HG02678 (cell line): Measurements from ENCODE around the gene PLA2G2F.

Experiments used
- ATAC-seq: cut with Tn5 transposase; IDR thresholded peaks from one replicate; pipeline ENCODE4 v1.9.1; 2021; ENCODE audit warnings: mild to moderate bottlenecking, moderate library complexity; ENCODE audit not compliant: unreplicated experiment

PLA2G2F gene

DNA sequence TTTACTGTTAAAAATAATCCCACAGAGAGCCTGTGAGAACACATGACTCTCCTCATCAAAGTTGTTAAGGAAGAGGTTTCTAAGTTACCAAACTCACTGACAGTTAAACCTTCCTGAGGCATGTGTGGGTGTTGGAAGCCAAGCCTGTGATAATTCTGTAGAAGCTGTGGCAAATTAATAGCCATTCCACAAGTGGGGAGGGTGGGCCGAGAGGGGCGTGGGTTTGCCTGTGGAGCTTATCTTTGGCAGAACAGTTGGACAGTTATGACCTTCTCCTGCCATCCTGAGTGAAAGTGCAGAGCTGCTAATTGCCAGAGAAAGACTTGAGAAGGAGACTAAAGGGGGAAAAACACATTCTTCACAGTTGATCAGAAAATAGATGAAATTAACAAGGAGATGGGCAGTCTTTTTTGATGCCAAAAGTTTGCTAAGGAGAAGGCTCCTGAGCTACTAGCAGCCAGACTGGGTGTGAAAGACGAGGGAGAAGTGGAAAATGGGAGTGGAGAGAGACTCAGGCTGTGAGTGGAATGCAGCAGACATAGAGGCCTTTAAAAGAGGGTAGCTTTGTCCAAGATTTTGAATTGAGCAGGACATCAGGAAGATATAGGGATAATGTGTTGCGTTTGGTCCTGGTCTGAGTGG, 48.8 kb downstream of the PLA2G2F start:
- no peak for ATAC-seq

DNA sequence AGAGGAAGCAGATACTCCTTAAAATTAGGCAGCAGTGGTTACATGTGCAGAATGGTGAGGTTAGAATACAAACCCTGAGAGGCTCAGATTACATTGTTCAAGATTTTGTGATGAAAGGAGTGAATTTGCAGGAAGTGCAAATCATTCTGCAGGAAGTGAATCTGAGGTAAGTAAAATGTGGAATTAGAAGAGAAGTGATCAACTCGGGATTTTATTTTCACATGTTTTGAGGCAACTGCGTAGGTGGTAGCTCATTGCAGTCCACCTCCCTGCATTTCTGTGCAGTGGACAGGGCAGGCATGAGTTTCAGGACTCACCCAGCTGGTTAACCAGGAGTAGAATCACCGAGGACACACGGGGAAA, 49.3 kb downstream of the PLA2G2F start:
- ATAC-seq, result no peak

DNA sequence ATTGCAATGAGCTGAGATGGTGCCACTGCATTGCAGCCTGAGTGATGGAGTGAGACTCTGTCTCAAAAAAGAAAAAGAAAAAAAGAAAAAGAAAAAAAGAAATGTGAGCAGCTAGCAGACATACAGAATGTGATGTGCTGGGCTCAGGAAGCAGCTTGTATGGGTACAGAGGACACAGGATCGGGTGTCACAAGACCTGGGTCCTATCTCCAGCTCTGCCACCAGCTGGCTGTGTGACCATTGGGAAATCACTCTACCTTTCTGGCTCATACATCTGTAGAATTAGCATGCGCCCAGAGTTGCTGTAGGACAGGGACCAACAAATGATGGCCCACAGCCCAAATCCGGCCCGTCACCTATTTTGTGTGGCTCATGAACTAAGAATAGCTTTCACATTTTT, 50.5 kb downstream of the PLA2G2F start:
- ATAC-seq, result no peak

DNA sequence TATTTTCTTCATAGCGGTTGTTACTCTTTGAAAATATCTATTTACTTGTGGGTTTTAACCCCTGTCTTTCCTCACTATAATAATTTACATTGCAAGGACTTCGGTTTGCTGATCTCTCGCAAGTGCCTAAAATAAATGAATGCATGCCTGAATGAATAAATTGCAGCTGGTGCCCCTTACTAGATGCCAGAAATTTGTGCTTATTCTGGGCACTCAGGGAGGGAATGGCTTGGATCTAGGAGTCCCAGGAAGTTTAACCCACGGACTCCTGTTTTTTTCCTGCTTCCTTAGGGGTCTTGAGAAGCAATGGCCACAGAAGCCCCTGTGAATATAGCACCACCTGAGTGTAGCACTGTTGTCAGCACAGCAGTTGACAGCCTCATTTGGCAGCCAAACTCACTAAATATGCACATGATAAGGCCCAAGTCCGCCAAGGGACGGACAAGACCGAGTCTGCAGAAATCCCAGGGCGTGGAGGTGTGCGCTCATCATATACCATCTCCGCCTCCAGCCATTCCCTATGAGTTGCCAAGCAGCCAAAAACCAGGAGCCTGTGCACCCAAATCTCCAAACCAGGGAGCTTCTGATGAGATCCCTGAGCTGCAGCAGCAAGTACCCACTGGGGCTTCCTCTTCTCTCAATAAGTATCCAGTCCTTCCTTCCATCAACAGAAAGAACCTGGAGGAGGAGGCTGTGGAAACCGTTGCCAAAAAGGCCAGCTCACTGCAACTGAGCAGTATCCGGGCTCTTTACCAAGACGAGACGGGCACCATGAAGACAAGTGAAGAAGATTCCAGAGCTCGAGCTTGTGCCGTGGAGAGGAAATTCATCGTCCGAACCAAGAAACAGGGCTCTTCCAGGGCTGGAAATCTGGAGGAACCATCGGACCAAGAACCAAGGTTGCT, 51.4 kb downstream of the PLA2G2F start:
- no peak for ATAC-seq

DNA sequence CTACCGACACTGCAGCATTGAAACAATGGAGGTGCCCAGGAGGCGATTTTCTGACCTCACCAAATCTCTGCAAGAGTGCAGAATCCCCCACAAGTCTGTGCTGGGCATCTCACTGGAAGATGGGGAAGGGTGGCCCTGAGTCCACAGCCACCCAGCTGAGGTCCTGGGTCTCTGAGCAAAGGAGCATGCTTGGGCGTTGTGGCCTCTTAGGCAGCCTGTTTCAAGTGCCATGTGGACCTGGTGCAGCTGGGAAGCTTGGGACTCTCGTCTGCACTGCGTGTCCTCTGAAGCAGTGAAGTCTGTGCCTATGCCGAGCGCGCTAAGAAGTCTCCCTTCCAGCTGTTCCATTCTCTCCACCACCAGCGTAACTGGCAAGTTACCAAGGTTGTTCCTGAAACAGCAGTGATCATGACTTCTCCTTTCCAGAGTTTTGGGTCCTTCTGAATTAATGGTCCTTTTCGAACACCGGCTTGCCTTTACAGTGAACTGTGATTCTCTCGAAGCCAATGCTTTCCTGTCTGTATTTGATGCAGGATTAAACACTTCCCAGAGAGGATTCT, 52.2 kb downstream of the PLA2G2F start:
- ATAC-seq, result no peak

DNA sequence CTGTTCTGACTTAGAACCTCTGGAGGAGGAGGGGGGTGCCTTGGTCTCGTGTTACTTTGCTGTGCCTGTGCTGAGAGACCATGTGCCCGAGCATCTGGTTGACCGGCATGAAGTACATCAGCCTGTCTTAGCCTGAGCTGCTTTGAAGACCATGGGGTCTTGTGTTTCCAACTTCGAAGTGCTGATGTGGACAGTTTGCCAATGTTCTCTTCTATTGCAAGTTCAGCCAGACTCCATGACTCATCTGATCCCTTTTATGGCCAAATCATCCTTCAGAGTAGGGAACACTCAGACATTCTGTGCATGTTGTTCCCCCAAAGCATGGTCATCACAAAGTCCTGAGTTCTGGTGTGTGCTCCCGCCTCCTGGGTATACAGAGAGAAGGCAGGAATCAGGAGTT, 53.2 kb downstream of the PLA2G2F start:
- ATAC-seq, result no peak

DNA sequence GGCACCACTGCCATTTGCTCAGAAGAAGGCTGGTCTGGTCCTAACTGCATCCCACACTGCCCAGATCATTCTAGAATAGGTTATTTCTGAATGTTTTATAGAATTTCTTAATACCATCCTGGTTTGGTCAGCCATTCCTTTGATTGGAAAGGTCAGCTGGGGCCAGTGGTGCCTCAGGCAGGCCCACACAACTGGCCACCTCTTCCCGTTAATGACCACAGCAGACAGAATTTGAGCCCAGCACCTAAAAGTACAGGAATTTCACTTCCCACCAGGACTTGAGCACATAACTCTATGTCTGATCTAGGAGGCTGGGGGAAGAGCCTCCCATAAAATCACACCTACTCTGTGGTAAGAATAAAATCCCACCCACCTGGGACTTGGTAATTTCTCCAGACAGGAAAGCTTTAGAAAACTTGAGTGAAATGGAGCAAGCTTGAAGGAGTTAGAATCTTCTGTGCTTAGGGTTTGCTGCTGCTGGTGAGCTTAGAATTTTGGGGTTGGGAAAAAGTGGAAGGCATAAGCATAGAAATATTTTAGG, 53.8 kb downstream of the PLA2G2F start:
- no peak for ATAC-seq

DNA sequence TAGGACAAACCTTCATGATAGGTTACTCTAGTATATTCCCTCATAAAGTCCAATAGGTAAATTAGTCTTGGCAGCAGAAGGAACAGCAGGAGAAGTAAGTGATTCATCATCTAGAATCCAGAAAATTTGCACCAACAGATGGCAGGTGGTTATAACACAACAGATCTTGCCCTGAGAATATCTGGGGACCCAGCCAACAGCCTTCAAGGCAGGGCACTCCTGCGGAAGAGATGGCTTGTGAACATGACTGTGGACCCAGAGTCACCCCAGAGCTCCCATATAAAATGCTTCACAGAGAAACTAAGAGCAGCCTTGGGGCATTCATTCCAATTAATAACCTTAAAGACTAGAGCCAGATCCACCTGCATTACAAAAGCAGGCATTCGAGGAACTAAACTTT, 55.1 kb downstream of the PLA2G2F start:
- ATAC-seq, result no peak

DNA sequence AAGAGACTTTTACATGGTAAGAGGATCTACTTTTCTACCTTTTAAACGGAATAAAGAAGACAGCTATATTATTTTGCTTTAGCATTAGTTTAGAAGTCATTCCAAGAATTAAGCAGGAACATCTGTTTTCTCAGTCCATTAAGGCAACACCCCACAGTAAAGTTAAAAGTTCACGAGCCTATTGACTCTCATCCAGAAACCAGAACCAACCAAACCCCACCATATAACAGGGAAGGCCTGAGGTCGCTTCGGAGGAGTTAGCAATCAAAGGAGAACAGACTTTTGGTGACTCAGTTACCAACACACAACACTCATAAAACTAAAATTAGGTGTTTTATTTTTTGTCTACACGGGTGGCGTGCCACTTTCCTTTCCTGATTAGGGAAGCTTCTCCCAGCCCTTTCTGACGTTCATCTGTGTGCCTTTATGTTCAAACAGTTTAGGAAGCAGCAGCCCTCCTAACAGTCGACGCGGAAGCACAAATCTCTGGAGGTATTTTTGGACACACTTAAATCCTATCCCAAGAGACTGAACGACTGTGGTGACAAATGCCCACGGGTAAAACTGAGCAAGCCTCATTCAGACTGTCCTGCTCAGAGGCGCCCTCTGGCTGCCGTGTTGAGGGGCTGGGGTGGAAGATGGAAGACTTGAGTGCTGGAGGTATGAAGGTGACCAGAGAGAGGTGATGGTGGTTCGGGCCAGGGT, 55.8 kb downstream of the PLA2G2F start:
- ATAC-seq, result no peak

DNA sequence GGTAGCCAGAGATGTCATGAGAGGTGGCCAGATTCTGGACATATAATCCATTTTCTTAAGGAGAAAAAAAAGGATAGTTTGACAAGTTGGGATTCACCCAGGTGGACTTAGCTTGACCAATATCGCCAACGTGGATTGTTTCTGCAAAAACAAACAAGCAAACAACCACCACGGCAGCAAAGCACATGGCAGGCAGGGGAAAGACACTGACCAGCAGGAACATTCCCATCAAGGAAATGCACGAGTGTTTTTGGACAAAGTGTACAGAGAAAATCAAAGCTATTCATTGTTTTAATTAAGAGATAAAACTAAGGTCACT, 56.3 kb downstream of the PLA2G2F start:
- ATAC-seq, result no peak

DNA sequence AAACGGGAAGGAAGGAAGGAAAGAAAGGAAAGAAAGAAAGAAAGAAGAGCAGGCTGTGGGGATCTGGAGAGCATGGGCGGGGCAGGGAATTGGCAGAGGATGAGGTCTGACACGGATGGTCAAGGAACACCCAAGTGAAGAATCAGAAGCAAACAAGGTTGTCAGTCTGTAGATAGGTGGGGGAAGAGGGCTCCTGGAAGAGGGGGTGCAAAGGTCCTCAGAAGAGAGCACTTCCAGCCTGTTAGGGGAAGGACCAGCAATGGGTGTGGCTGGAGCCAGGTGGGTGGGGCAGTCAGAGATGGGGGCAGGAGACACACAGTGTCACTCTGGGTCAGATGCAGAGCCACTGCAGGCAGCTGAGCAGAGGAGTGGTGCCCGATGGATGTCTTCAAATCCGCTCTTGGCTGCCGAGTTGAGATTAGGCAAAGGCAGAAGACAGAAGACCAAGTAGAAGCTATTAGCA, 58.2 kb downstream of the PLA2G2F start:
- no peak for ATAC-seq

DNA sequence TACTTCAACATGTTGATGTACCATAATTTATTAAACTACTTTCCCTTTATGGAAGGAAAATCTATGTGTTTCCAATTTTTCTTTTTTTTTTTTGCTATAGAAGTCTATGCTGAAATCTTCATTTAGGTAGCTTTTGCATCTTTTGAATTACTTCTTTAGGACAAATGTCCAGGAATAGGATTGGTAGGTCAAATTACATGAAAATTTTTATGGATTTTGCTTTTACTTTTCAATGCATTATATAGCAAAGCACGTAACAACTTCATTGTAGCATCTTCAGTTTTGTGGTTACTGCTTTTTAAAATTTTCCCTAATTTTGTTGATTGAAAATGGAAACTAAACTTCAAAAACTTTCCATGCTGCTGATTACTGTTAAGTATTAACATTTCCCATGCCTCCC, 59.2 kb downstream of the PLA2G2F start:
- no peak for ATAC-seq

DNA sequence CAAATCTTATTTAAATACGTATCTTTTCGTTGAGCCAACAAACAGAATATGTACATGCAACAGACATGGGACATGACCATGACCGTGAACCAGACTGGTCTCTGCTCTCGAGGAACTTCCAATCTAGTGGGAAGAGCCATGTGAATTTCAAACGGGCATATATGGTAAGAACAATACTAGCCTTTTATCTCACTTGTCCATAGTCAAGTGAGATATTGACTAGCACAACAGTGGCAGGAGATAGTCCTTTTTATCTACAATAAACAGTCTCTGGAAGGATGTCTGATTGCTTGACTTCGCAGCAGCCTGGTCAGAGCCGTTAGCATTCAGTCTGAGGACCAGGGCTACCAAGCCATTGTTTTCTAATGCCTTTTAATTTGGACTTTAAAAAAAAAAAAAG, 59.8 kb downstream of the PLA2G2F start:
- no peak for ATAC-seq

DNA sequence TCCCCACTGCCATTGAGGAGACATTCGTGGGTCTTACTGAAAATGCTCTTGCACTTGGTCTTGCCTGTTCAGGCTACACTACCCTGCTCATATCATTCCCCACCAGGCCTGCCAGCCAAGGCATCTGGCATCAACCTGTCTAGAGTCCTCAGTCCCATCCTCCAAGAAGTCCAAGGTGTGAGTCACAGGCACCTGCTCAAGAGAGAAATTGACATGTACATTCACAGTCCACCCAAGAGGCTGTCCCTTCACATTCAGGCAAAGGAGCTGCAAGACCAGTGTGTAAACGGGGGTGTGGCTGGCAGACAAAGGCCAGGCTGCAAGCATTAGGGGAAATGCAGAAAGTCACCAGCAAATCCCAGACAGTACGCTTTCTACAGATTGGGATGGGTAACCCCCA, 60.3 kb downstream of the PLA2G2F start:
- ATAC-seq, result no peak

DNA sequence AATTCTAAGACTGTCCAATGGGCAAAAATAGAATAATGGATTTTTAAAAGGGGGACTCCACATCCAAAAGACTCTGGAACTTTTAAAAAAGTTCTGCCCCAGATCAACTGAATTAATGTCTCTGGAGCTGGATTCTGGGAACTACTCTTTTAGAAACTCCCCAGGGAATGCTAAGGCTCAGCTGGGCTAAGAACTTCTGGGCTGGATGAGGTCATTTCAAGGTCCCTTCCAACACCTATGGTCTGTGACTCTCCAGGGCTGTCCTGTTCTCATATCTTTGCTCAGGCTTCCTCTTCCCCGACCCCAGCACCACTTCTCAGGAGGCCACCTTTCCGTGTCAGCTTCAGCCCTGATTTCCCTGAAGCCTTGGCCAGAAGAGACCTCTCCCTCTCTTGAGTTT, 60.7 kb downstream of the PLA2G2F start:
- no peak for ATAC-seq
